HG02678 (cell line): ENCODE results near the gene CD84.
A peak's percentile ranks its signal among the peaks of the same experiment; 100 is the strongest.
"Not testable (repeated sequence)": the region's sequence is repeated elsewhere in the genome, so short reads cannot be mapped to it uniquely, and the experiment has no call there.

Source experiments
- ATAC-seq: cut with Tn5 transposase; IDR thresholded peaks from one replicate; pipeline ENCODE4 v1.9.1; 2021; ENCODE audit warnings: mild to moderate bottlenecking, moderate library complexity; ENCODE audit not compliant: unreplicated experiment

Gene CD84

DNA sequence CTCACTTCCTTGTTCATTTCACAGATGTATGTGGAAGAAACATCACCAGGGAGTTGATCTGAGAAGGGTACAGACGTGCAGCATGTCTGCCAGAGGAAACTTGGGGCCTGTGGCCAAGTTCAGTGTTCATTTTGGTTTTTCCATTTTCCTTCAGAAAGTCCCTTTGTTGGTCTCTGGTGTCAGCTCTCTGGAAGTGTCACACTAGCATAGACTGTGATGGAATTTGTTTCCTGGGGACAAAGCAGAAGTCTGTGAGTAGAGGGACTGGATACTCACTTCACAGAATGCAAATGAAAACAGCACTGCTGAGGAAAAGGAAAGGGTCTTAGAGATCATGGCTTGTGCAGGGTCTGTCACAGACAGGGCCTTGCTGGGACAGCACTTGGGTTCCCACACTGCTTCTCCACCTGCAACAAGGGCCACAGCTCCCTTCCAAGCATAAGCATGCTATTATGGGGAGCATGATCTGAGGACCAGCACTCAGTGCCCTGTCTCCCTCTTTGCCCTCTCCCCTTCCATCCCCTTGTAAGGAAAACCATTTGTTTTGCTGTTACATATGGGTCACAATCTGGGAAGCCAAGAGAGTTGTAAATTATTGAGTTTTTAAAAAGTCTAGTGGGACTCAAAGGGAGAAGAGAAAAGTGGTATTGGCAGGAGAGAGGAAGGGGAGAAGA is 31.4 kb upstream of the CD84 start:
- ATAC-seq = no peak

DNA sequence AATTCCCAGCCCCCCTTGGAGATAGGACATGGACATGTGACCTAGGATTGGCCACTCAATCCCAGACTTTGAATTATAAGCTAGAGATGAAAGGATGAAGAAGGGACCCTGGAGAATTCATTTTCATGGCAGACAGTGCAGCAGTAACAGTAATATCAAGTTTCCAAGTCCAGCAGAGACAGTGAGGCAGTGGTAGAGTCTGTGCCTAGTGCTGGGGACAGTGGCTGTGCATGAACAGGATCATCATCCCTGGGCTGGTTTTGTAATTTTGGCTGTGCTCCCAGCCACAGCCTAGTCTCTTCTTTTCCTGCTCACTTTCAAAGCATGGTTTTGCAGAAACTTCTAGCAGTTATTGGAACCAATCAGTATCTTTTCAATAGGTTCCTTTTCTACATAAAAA is 29.6 kb upstream of the CD84 start:
- ATAC-seq = no peak

DNA sequence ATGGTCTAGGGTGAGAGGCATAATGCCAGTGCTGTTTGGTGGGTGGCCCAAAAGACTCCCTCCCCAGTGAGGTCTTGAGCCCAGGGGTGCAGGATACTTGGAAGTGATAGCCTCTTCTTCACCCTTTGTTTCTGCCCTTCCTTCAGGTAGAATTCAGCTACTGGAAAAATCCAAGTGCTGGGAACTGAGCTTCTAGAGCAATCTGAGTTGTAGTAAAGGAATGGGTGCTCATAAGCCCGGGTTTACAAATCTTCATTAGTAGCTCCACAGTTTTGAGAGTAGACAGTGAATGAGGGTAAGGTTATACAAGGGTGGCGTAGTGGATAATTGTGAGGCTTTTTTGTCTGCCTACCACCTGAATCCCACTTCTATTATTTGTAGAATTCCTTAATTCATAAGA is 29.2 kb upstream of the CD84 start:
- no peak for ATAC-seq

DNA sequence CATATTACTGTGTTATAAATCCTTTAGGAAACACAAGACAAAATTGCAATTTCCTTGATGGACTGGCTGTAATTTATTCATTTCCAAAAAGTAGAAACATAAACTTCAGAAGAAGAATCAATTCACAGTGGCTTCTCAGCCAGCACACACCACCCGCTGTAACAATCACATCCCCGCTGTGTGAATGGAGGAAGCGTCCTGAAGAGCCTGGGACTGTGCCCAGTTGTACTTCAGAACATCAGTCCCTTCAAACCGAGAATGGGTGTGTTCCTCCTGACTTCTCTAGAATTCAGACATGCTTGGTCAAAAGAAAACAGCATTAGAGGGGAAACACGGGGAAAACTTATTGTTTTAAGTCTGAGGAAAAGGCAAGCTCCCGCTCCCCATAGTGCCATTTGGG is 28.8 kb upstream of the CD84 start:
- no peak for ATAC-seq

DNA sequence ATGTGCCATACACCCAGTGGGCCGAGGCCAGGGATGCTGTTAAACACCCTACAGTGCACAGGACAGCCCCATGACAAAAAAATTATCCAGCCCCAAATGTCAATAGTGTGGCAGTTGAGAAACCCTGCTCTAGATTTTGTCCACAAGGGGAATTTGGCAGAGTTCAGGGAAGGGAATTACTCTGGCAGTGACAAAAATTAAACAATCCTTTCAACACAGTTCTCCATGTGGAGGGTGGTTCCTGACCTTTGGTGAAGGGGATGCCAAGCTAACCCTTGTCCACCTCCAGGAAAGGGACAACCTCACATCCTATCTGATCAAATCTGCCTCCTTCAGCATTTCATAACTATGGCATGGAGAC is 28.4 kb upstream of the CD84 start:
- peak; percentile 4 for ATAC-seq

DNA sequence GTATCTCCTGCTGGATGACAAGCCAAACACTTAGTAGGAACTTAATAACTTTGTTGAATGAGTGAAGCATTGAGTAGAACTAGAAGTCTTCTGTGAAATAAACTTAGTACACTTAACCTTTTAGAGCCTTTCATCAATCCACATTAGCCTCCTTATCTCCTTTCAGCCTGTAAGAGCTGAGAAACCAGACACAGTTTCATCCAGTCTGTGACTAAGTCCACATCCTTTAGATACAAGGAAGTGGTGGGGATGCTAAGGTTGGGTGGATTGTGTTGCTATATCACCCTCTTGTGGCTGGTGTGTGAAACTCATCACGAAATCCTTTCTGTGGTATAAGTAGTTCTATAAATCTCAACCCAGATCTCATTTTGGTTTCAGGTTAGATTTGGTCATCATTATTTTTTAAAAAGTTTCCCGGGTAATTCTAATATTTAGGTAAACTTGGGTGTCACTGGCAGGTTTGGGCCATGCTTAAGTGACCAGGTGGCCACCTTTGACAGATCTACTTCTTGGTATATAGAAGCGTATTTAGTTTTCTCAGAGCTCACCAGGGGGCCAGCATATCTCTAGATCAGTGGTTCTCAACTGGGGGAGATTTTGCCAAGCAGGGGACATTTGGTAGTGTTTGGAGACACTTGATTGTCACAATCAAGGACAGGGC is 27.8 kb upstream of the CD84 start:
- peak; percentile 61 for ATAC-seq

DNA sequence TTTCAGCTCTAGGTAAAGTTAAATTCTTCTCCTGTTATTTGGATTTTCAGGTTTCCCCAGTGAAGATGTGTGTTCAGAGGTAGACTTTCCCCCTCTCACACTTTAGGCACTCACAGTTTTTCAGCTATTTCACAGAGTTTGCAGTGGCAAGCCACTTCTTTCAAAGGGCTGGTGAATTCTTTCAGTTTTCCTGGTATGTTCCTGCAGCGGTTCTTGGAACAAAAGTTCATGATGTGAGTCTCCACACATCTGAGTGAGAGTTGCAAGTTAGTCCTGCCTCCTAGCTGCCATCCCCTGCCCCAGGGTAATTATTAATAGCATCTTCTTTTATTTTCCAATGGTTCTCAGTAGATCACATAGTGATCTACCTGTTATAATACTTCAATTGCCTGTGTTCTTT is 27.3 kb upstream of the CD84 start:
- ATAC-seq = peak; percentile 11

DNA sequence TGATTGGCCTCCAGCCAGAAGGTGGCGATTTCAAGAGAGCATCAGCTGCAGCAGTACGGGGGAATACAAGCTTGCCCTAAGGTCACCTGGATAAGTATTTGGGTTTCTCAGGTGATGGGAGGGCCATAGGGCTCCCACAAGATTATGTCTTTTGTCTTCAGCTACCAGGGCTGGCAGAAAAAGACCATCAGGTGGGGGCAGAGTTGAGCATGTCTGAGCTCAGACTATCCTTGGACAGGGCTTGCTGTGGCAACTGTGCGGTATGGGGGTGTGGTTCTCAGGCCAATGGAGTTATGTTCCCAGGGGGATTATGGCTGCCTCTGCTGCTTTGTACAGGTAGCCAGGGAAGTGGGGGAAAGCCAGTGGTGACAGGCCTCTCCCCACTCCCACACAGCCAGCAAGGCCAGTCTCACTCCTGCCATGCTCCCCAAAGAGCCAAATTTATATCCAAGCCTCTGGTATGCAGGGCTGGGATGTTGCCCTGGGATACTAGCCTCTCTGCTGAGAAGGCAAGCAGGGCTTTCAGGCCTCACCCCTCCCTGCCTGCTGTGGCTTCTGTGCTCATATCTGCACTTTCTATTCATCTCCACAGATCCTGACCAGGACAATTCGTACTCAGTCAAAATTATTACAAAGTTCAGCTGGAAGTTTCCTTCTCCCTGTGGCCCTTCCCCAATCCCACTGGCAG is 26.6 kb upstream of the CD84 start:
- no peak for ATAC-seq

DNA sequence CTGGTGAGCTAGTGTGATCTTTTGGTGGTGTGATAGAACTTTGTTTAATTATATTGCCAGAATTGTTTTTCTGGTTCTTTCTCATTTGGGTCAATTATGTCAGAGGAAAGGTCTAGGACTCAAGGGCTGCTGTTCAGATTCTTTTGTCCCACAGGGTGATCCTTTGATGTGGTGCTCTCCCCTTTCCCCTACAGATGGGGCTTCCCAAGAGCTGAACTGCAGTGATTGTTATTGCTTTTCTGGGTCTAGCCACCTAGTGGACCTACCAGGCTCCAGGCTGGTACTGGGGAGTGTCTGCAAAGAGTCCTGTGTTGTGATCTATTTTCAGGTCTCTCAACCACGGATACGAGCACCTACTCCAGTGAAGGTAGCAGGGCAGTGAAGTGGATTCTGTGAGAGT is 25.9 kb upstream of the CD84 start:
- ATAC-seq = no peak

DNA sequence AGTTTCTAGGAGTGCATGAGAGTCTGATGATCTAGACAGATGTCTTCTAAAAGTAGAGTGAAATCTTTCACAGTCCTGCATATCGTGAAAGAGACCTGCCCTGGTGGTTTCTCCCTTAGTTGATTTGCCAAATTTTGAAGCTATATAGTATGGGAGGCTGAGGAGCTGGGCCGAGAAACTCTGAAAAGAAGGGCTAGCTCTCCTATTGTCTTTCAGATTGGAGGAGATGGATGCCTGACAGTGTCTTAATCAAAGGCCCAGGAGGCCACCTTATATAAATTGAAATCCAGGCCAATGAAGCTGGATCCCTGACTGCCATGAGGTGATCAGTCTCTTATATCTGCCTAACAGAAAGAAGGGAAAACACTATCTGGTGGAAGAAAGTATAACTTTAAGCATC is 18.4 kb upstream of the CD84 start:
- ATAC-seq = no peak

DNA sequence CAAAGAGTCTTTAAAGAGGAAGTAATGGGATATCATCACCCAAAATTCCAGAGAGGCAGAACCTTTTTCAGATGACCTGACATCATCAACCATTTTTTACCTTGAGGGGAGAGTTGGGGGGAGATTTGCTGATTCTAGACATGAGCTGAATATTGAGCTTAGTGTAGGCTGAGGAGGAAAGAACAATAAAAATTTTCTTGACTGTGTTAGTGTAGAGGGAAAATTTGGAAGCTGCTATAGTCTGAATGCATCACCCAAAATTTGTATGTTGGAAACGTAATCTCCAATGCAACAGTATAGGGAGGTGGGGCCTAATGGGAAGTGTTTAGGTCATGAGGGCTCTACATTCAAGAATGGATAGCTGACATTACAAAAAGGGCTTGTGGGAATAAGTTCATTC is 17.8 kb upstream of the CD84 start:
- ATAC-seq = no peak

DNA sequence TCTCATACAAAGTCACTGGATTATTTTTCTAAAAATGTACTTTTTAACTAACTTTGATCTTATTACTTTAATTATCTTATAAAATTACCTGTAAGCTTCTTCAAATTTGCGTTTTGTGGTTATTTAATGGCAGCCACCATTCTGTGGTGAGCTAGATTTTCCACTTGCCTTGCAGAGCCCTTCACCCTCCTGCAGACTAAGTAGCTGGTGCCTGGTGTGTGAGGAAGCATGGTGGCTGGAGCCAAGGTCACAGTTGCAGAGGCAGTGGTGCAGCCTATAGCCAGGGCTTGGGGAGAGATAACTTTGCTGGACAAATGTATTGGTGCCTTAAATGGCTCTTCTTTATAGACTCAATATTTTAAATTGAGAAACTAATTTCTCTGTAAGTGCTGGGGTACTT is 11.2 kb upstream of the CD84 start:
- no peak for ATAC-seq

DNA sequence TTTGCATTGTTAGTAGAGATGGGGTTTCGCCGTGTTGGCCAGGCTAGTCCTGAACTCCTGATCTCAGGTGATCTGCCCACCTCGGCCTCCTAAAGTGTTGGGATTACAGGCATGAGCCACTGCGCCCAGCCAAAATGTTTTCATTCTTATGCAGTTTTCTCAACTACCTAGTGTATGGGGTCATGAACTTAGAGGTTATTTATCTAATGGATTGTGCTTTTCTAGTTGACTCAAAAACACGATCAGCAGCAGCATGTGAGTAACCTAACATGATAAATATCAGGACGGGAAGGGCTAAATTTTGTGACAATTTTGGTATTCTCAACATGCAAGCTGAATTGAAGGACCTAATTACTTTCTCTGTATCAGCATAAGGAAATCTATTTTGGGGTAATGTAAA is 9.2 kb upstream of the CD84 start:
- ATAC-seq = no peak

DNA sequence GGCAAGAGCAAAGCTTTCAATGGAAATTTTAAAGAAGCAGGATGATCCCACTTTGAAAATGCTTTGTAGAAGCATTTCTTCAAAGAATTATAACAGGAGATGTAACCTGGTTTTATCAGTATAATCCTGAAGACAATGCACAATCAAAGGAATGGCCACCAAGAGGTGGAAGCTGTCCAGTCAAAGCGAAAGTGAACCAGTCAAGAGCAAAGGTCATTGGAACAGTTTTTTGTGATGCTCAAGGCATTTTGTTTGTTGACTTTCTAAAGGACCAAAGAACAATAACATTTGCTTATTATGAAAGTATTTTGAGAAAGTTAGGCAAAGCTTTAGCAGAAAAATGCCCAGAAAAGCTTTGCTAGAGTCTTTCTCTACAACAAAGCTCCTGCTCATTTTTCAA is 5.5 kb upstream of the CD84 start:
- ATAC-seq = no peak

DNA sequence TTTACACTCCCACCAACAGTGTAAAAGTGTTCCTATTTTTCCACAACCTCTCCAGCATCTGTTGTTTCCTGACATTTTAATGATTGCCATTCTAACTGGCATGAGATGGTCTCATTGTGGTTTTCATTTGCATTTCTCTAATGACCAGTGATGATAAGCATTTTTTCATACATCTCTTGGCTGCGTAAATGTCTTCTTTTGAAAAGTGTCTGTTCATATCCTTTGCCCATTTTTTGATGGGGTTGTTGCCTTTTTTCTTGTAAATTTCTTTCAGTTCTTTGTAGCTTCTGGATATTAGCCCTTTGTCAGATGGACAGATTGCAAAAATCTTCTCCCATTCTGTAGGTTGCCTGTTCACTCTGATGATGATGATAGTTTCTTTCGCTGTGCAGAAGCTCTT is 3.7 kb upstream of the CD84 start:
- not testable (repeated sequence) for ATAC-seq

DNA sequence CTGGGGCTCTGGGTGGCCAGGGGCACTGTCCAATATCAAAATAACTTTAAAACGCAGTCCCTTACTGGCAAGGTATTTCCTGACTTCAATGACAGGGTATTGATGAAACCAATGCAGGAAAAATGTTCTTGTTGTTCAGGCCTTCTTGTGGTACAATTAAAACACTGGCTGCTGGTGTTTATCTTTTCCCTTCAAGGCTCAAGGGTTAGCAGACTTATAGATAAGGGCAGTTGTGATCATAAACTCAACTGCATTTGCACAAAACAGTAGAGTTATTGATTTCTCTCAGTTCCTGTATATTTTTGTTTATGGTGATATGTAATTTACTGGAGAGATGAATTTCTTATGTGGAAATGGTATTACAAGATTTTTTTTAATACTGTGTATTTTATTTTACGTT is 2.7 kb upstream of the CD84 start:
- no peak for ATAC-seq

DNA sequence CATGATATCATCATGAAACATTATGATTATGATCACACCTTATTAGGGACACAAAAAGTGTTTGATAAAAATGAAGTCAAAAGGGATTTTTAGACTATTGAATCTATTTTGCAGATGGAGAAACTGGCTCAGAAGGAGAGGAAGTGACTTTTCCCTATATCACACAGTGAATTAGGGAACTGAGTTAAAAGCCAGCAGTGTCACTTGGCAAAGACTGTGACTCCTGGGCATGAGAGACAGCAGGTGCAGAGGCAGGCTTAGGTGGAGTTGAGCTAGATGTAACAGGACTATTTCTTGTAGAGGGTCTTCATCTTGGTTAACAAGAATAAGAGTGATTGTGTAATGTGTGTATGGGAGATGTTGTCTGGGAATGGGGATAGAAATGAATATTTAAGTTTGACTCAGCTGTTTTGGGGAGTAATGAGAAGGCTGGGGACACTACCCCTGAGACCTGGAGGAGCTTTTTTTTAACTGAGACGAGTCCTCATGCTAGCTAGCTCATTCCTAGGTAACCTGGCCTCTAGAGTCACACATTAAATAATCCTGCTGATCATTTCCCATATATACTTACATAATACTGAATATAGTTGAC is 1.0 kb upstream of the CD84 start:
- ATAC-seq = no peak

DNA sequence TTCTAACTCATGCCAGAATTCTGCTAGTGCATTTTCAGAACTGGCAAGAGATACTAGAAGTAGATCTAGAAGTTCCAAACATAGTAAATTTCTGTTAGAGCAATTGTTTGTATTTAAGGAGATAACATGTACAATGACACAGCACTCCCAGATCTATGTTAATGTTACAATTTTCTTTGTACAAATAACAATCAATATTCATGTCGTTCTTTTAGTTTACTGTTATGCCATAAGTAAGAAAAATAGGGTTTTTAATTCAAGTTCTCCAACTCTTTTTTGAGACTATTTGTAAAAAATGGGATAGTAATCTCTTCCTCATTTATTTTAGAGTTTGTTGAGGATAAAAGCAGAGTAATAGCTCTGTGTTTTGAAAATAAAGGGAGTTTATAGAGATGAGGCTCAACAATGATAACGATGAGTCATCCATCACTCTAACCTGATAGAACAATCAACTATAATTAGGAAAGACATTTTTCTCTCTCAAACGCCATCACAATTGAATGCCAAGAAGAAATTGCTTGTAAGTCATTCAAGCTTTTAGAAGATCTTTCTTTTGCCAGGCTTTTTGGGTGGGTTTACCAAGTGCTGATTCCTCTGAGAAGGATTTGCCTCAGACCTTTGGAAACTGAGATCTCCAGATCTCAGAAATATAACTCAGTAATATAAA is 638 bp downstream of the CD84 start:
- ATAC-seq = no peak

DNA sequence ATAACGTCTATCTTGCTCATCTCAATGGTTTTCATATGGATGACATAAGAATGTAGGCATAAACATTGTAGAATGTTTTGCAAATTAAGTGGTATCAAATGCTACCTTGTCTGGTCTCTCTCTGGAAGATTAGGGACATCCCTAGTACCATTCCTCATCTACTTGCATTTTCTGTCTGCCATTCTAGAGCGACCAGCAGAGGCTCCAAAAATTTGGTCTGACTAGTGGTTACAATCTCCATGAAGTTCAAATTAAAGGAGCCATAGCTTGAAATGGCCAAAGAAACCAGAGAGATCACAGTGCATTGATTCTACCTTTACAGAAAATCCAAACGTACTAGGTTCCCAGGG is 1.1 kb downstream of the CD84 start:
- no peak for ATAC-seq

DNA sequence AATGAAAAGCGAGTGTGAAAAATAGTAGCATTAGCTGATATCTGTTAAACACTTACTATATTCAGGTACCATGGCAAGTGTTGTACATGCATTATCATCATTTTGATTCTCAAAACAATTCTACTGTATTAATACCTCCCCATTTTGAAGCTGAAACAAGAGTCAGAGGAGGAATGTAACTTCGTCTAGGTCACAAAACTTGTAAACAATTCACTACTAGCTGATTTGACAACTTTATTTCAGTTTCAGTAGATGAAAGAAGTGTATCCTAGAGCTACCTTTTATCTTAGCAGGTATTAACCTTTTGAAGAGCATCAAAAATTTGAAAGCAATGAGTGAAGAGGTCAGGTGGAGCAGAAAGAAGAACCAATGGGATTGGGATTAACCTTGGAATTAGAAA is 1.6 kb downstream of the CD84 start:
- ATAC-seq = no peak

DNA sequence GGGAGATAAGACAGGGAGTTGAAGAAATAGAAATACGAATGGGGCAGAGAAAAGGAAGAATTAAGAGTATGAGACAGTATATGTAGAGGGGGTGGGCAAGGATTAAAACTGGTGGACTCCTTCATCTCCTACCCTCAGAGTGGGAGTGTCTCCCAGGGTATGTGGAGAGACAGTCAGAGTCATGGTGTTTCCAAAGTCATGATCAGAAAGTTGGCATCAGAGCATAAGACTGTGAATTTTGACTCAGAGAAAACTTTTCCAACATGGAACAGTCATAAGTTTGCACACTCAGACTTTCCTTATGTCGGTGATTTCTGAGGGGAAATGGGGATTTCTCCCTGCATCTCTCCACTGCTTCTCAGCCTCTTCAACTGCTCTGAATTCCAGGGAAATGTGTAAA is 2.4 kb downstream of the CD84 start:
- ATAC-seq = no peak

DNA sequence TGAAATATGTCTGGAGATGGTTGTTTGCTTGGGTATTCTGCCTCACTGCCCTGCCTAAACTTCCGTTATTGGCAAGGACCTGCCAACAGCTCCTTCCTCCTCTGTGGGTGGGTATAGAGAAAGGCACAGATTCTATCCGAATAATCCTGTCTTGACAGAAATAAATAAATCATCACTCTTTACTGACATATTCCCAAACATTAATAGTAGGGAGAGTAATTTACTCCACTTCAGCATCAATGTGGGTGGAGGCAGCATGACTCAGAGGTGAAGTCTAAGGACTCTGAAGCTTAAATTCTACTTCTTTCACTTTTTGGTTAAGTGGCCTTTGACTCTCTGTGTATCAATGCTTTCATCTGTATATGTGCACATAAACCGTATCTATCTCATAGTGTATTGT is 2.9 kb downstream of the CD84 start:
- no peak for ATAC-seq
